Left kidney (tissue), 2 donors: ENCODE measurements around the gene DCANP1. TPM values are rescaled to one million over a fixed set of nuclear protein-coding genes. Genes with fewer than 3 reads are reported as not detected.
A peak's percentile ranks its signal among the peaks of the same experiment; 100 is the strongest.

Experiments used
- DNase-seq: peaks from one replicate; pipeline ENCODE4 v3.0.0-alpha.2; 2013
- polyA plus RNA-seq: library from polyadenylated mRNA; unstranded; fragments of 120-200 nt; gene quantifications from one replicate; pipeline ENCODE4 v1.2.1, GENCODE V29; 2013; ENCODE audit not compliant: insufficient read length

Gene DCANP1
- polyA plus RNA-seq, 1 donor, result 0.05 TPM

DNA sequence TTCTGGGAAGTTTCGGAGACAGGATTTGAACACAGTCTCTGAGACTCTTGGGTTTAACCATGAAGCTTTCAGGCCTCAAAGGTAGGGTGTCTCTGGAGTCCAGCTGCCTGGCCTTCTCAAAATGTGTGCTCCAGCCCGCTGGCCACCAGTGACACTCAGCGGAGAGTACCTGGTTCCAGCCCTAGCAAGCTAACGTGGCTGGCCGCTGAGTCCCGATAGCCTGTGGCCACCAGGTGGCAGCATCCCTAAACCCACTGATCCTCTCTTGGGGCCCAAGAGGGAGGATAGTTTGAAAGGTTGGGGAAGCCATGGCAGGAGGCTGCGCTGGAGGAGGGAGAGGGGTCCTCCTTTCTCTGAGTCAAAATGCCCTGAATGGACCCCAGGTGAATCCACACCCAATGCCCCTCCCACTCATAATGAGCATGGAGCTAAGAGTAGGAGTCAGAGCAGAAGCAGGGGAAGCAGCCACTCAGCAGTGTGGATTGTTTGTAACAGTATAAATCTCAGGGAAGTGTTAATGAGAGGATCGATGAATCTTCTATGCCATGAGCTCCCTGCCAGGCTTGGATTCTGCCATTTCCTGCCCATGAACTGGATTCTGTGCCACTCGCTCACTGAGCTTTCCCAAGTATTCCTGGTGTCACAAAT, 10.4 kb upstream of the DCANP1 start:
- peak; percentile 61 for DNase-seq

DNA sequence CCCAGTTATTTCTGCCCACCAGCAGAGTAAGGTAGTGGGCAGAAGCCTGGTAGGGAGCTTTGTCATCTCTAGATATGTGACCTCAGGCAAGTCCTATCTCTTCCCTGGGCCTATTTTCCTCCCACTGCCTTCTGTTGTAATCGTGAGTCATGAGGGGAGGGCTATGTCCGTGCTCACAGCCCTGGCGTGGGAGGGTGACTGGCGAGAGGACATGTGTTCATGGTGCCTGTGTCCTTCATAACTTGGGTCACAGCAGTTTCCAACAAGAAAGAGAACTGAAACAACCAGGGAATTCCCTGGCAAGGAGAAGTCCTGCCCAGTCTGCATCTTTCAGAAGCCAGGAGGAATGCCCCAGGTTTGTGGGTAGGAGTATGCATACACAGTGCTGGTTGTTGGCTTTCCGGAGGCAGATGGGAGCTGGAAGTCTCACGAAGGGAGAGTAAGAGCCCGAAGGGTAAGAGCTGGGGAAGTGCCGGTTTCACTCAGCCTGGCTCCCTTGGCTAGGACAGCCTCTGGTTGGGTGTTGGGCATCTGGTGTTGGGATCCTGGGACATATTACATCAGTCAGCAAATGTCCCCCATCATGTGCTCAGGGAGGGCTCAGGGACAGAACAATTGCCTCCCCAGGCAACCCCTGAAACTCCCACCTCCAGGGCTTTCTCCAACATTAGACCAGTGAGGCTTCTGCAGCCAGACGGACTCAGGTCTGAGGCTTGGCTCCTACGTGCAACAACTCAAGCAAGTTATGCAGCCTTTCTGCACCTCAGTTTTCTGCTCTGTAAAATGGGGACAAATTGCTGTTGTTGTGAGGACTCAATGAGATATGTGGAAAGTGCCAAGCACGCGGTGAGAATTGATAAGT, 9.3 kb upstream of the DCANP1 start:
- no peak for DNase-seq

- no peak for DNase-seq
Observed at GRCh38 chr5:135455876-135456237, 8.7 kb upstream of the DCANP1 start.

- DNase-seq, result no peak
Observed at GRCh38 chr5:135454946-135455345, 7.8 kb upstream of the DCANP1 start.

GRCh38 chr5:135453613-135454012, 6.5 kb upstream of the DCANP1 start:
- DNase-seq, result no peak

GRCh38 chr5:135452321-135453030, 5.3 kb upstream of the DCANP1 start, which contains the start of gene TIFAB:
TIFAB (minus strand) TSS chr5:135452351; CDS start chr5:135449939, 2,412 bp downstream.
- no peak for DNase-seq

DNA sequence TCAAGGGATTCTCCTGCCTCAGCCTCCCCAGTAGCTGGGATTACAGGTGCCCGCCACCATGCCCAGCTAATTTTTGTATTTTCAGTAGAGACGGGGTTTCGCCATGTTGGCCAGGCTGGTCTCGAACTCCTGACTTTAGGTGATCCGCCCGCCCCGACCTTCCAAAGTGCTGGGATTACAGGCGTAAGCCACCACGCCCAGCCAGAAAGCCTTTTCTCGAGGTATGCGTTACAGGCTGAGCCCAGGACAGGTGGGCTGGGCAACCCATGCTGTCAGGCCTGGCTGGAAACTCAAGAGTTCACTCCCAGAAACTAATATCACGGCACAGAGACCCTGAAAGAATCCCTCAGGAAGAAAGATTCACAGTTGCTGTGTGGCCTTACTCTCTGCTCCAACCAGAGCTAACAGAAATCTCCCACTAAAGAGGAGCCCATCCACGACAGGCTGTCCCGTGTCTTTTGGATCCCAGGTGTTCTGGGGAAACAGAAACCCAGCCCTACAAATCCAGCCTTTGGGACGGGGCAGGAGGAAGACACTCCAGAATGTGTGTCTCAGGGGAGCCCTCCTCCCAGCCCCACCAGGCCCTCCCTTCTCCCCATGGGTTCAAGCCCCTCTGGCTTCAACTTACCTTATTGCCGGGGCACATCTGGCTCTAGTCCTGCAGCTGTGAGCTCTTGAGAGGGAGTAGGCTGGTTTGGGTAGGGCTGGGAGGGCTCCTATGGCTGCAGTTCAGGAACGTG, 4.6 kb upstream of the DCANP1 start:
- no peak for DNase-seq

DNA sequence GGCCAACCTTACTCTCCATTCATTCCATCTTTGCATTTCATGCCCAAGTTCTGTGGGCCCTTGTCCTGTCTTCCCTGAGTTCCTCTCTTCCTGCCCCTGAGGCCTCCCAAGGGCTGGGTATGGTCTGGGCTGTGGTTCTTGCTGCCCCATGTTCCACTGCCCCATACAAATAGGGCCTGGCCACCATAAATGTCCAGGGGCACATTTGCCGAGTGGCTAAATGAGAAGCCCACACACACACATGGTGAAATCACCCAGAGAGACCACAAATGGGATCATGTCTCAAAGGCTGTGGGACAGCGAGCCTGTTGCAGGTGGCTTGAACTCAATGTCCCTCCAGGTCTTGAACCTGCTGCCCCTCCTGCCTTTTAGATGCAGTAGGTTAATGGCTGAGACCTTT, 3.8 kb upstream of the DCANP1 start:
- no peak for DNase-seq

- DNase-seq, result no peak
Observed at GRCh38 chr5:135450336-135450735, 3.2 kb upstream of the DCANP1 start.

- no peak for DNase-seq
Observed at GRCh38 chr5:135449644-135450043, 2.5 kb upstream of the DCANP1 start.

- DNase-seq, result no peak
Observed at GRCh38 chr5:135448791-135449507, 1.8 kb upstream of the DCANP1 start.

- DNase-seq, result no peak
Observed at GRCh38 chr5:135448071-135448739, 1.1 kb upstream of the DCANP1 start.

DNA sequence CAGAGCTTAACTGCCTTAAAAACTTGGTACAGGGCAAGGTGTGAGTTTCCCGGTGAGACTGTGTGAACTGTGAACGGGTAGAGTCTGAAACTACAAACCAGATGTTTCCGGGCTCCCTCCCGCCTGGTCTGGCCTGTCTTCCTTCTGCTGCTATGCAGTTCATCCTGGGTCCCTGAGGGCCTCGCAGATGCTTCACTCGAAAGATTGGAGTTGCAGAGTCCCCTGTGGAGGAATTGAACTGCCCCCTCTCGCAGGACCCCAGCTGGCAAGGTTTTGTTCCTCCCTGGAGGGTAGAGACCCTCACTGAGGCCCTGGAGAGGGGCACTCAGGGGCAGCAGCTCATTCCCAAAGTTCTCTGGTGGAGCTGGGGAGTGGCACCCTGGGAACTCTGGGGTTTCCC, 533 bp downstream of the DCANP1 start:
- no peak for DNase-seq

DNA sequence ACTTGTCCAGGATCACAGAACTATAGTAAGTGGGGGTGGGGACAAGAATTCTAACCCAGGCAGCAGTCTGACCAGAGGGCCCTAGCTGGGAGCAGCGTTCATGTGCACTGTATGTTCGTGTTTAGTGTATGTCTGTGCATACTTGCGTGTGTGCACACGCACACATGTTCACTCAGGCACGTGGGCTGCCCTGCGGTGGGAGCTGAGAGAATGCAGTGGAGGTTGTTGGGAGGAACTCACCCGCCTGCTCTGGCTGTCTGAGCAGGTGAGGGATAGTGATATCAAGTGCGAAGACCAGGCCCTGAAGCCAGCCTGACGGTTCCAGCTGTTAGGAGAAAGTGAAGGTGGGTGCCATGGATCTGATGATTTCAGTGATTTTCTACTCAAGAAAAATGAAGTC, 942 bp downstream of the DCANP1 start:
- no peak for DNase-seq

DNA sequence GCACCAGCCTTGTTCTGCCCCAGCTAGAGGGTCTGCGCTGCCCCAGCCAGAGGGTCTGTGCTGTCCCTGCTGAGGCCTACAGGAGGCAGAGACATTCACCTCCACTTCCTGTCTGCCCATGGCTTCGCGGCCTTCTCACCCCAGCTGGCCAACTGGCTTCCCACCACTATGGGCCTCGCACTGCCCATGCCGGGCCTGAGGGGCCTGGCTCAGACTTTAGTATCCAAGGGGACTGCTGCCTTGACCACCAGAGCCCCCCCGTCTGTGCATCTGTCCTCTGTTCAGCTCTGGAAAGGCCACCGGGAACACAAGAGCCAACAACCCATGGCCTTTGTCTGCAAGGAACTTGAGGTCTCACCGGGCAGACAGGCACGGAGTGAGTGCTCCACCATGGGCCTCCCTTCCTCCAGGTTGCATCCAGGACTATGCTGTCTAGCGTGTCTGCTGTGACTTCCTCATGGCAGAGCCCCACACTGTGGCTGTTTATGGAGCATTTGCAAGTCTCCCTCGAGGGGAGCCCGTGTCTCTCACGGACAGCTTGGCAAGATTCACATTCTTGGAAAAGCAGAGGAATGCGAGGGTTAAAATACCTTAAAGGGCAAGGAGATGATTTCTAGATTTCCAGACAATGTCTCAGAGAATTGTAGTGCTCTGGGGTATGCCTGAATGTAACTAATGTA, 1.7 kb downstream of the DCANP1 start:
- no peak for DNase-seq

DNA sequence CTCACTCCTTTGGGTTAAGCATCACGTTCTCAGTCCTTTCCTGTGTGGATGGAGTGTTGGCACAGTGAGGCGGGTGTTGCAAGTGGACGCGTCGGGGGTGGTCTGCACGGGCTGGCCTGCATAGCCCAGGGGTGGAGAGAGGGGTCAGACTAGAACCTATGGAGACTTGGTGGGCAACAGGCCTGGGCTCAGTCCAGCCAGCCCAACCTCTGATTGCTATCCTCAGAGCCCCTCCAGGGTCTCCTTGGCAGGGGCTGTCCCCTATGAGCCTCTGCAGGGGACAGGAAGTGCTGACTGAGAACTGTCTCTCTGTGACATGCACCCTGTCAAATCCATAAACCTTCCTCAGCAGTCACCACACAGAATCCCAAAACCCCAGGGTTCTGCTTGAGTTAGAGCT, 2.3 kb downstream of the DCANP1 start:
- no peak for DNase-seq

DNA sequence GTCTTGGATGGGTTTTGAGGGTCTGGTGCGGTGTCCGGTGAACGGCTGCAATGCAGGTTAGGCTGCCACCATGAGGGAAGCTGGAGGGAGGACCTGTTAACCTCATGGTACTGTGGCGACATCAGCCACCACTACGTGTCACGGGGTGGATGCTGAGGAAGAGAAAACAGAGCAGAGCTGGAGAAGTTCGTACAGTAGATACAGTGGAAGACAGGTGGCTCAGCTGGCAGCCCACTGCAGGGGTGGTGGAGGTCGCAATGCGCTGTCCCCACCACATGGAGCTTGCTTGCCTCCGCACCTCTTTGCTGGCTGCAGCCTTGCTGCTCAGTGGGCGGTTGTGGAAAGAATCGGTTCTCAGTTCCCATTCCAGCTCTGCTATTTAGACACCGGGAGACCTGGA, 2.8 kb downstream of the DCANP1 start:
- DNase-seq, result no peak

GRCh38 chr5:135443161-135443960, 3.8 kb downstream of the DCANP1 start:
- no peak for DNase-seq

DNA sequence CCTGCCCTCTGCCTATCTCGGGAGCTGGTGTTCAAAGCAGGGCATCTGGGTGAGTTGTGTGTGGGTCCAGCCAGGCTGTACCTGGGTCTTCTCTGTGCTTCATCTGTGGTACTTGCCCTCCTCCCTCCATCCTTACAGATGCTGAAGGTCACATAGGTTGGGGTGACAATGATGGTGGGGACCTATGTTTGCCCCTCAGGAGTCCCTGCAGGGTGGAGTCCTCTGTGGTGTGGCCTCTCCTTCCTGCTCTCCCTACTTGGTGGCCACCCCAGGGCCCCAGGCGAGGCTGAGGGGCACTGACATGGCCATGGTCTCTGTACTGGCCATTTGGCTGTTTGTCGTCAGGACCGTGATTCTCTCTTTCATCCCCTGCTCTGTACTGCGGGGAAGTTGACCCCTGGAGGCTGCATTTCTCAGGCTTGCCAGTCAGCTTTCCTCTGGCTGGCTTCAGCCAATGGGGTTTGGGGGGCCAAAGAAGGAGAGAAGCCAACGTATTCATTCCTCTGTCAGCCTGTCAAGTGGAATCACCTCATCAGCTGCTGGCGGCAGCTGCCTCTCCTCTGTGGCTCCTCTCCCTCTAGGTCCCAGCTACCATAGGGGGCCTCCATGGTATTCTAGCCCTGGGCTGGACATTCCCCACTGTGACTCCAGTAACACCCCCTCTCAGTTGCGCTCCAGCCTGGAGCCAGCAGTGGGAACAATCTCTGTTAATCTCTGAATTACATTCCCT, 4.6 kb downstream of the DCANP1 start:
- DNase-seq, result no peak
